Measurements from ENCODE around the gene ANKRD33B. TPM values are rescaled to one million over a fixed set of nuclear protein-coding genes. Genes with fewer than 3 reads are reported as not detected.

Gene ANKRD33B
- total RNA-seq, 1 experiment from 2014 or later = 10.9 TPM

GRCh38 chr5:10671041-10672008 lies 107.5 kb downstream of the ANKRD33B start (continued):
- TF ChIP-seq MAX (IDR thresholded peaks at IDR 0.05) (no peak), JUND (IDR thresholded peaks at IDR 0.05) (no peak), EGR1 (IDR thresholded peaks at IDR 0.05; ENCODE audit: low read depth) (no peak), CBX3 (IDR thresholded peaks at IDR 0.05; ENCODE audit: low read depth) (no peak), REST (IDR thresholded peaks at IDR 0.05; ENCODE audit: low read depth) (no peak), ZFX (IDR thresholded peaks at IDR 0.05) (no peak), EZH2 (IDR thresholded peaks at IDR 0.05) (no peak), POLR2A (IDR thresholded peaks at IDR 0.05; ENCODE audit: borderline replicate concordance, extremely low read depth, insufficient read depth, insufficient read length) (no peak), RAD21 (IDR thresholded peaks at IDR 0.05; ENCODE audit: low read depth) (no peak), TCF7L2 (IDR thresholded peaks at IDR 0.05; ENCODE audit: borderline replicate concordance, extremely low read depth, insufficient read depth, insufficient read length) (no peak), EZH2phosphoT487 (IDR thresholded peaks at IDR 0.05; ENCODE audit: borderline replicate concordance) (no peak)

All from HCT116 (cell line).